Measurements from ENCODE around the gene SIAH3. TPM values are rescaled to one million over a fixed set of nuclear protein-coding genes. Genes with fewer than 3 reads are reported as not detected.

Gene SIAH3
- total and polyA plus RNA-seq, 2 experiments from 2014 or later, result 0.13 to 0.17 TPM

GRCh38 chr13:45861322-45861721 lies 9.8 kb upstream of the SIAH3 start (continued):
- TF ChIP-seq ZNF114 (CRISPR knock-in tag; IDR thresholded peaks at IDR 0.05) (no peak), REST (IDR thresholded peaks at IDR 0.05; ENCODE audit: unreplicated experiment) (no peak)

GRCh38 chr13:45860240-45860639 lies 8.7 kb upstream of the SIAH3 start:
- DNase-seq (ENCODE audit: low spot score) (no peak), ATAC-seq (no peak)
- H3K4me2 ChIP-seq, result no peak overlapping the region
- H3K27ac ChIP-seq (ENCODE audit: low read depth), result no peak overlapping the region
- Mint-ChIP-seq H3K4me1 (peaks cover 15% of the 10 kb centered on the region; the same call in 2 of the 3 replicates), H3K36me3 (ENCODE audit: low read depth) (no peaks in the 10 kb centered on the region), H3K27me3 (ENCODE audit: insufficient read depth, low read depth, poor library complexity) (peaks cover 2% of the 10 kb centered on the region), H3K9me3 (no peaks in the 10 kb centered on the region), H3K27ac (no peak overlapping the region), H3K4me3 (no peak overlapping the region)
- no peaks in the 10 kb centered on the region for H3K79me2 ChIP-seq (replicated peaks; ENCODE audit: insufficient read depth)
- H2AFZ ChIP-seq, result no peak overlapping the region
- no peak overlapping the region for H3K4me3 ChIP-seq
- H3K27me3 ChIP-seq (ENCODE audit: insufficient read depth), result no peaks in the 10 kb centered on the region
- no peaks in the 10 kb centered on the region for H3K9me2 ChIP-seq (ENCODE audit: insufficient read depth)
- peaks cover 9% of the 10 kb centered on the region for H3K4me1 ChIP-seq (ENCODE audit: insufficient read depth)
- no peaks in the 10 kb centered on the region for H3F3A ChIP-seq (replicated peaks; ENCODE audit: low read depth)
- H3K36me3 ChIP-seq (ENCODE audit: insufficient read depth), result no peaks in the 10 kb centered on the region
- H4K20me1 ChIP-seq (replicated peaks; ENCODE audit: insufficient read depth), result no peaks in the 10 kb centered on the region
- no peak for TF ChIP-seq ZNF462 (CRISPR knock-in tag; IDR thresholded peaks at IDR 0.05)
- TF ChIP-seq ZNF331 (CRISPR knock-in tag; IDR thresholded peaks at IDR 0.05; ENCODE audit: low read depth), result no peak
- TF ChIP-seq CREB1 (CRISPR knock-in tag; IDR thresholded peaks at IDR 0.05; ENCODE audit: low read depth), result no peak
- no peak for TF ChIP-seq STAT1 (IDR thresholded peaks at IDR 0.05; ENCODE audit: unreplicated experiment)
- TF ChIP-seq REST (IDR thresholded peaks at IDR 0.05; ENCODE audit: unreplicated experiment), result no peak
- TF ChIP-seq POLR2AphosphoS5 (IDR thresholded peaks at IDR 0.05; ENCODE audit: low read depth), result no peak
- TF ChIP-seq NANOG (IDR thresholded peaks at IDR 0.05; ENCODE audit: borderline replicate concordance), result no peak
- no peak for TF ChIP-seq EZH2 (IDR thresholded peaks at IDR 0.05; ENCODE audit: low read depth, unreplicated experiment)
- TF ChIP-seq ETS1 (IDR thresholded peaks at IDR 0.05), result no peak

Data from GM23338 (cell line).